C4-2B (cell line): ENCODE results near the gene MRPL50.

Source experiments
- H3K27ac ChIP-seq: fragments of 450-650 bp; 2 replicates; pipeline ENCODE4 v1.5.1; 2017
- ZFX ChIP-seq: fragments of 450-650 bp; IDR thresholded peaks from 2 replicates; pipeline ENCODE4 v1.6.1; 2017
- TF ChIP-seq, protein P1 (sequence below): fragments of 450-650 bp; conservative IDR thresholded peaks from 2 replicates; pipeline ENCODE4 v1.5.1; 2017; ENCODE audit warnings: mild to moderate bottlenecking

The MRPL50 gene

DNA sequence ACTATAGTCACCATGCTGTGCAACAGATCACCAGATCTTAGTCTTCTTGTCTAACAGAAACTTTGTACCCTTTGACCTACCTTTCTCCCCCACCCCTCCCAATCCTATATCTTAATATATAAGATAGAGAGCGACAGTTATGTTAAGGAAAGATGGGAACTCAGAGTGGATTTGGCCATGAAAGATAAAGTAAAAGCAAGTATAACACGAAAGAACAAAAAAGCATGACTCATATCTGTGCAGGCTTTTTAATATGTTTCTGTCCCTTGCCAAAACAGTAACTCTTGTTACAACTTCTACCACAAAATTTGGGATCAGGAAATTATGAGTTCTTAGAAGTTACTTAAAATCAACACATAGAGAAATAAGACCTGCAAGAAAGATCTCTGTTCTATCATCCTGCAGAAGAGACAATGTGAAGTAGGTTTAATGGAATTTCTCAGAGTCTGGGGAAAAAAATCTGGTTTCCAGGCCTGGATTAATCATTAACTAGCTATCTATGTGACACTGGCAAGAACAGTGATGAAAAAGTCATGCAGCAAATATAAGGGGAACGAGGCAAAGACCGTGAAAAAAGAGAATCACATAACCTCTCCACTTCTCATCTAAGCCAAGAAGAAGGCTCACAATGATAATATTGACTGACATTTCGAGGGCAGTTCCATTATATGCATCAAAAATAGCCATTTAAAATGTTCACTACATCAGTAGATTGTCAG, 32.2 kb downstream of the MRPL50 start:
- TF ChIP-seq, protein P1, sequence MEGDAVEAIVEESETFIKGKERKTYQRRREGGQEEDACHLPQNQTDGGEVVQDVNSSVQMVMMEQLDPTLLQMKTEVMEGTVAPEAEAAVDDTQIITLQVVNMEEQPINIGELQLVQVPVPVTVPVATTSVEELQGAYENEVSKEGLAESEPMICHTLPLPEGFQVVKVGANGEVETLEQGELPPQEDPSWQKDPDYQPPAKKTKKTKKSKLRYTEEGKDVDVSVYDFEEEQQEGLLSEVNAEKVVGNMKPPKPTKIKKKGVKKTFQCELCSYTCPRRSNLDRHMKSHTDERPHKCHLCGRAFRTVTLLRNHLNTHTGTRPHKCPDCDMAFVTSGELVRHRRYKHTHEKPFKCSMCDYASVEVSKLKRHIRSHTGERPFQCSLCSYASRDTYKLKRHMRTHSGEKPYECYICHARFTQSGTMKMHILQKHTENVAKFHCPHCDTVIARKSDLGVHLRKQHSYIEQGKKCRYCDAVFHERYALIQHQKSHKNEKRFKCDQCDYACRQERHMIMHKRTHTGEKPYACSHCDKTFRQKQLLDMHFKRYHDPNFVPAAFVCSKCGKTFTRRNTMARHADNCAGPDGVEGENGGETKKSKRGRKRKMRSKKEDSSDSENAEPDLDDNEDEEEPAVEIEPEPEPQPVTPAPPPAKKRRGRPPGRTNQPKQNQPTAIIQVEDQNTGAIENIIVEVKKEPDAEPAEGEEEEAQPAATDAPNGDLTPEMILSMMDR: no peak
- TF ChIP-seq ZFX: no peak
- H3K27ac ChIP-seq: no peak overlapping the region

GRCh38 chr9:101365181-101365580, 33.2 kb downstream of the MRPL50 start:
- no peak for TF ChIP-seq ZFX
- TF ChIP-seq, protein P1: no peak
- H3K27ac ChIP-seq: no peak overlapping the region

GRCh38 chr9:101362450-101362849, 36.0 kb downstream of the MRPL50 start:
- H3K27ac ChIP-seq: no peak overlapping the region
- TF ChIP-seq, protein P1: no peak
- no peak for TF ChIP-seq ZFX

GRCh38 chr9:101360647-101361046, 37.8 kb downstream of the MRPL50 start:
- no peak overlapping the region for H3K27ac ChIP-seq
- no peak for TF ChIP-seq ZFX
- TF ChIP-seq, protein P1: no peak

- TF ChIP-seq ZFX: no peak
- TF ChIP-seq, protein P1: no peak
- H3K27ac ChIP-seq: no peak overlapping the region
Measured at GRCh38 chr9:101359679-101360078, 38.7 kb downstream of the MRPL50 start.

GRCh38 chr9:101356619-101357018, 41.8 kb downstream of the MRPL50 start:
- TF ChIP-seq, protein P1: no peak
- TF ChIP-seq ZFX: no peak
- no peak overlapping the region for H3K27ac ChIP-seq

- H3K27ac ChIP-seq: no peak overlapping the region
- TF ChIP-seq, protein P1: no peak
- no peak for TF ChIP-seq ZFX
Measured at GRCh38 chr9:101354765-101355708, 43.4 kb downstream of the MRPL50 start.
